K562 (cell line): ENCODE measurements around the gene DLG3. TPM values are rescaled to one million over a fixed set of nuclear protein-coding genes. Genes with fewer than 3 reads are reported as not detected.
"Not testable (repeated sequence)": the region's sequence is repeated elsewhere in the genome, so short reads cannot be mapped to it uniquely, and the experiment has no call there.

Source experiments
- ATAC-seq: fragments of 200-7000 bp; cut with Tn5 transposase; 3 replicates; pipeline ENCODE4 v1.9.1; 2020; ENCODE audit warnings: moderate library complexity
- BruUV-seq: library from RNA; stranded (reverse); fragments of 400-500 nt; replicated peaks from 2 replicates; lab custom pipeline; 2021; lab: Mats Ljungman, UMichigan
- CTCF ChIA-PET: fragments of 300-600 bp; formaldehyde crosslinking; extraction: SDS; loops from one replicate; lab custom pipeline; 2021; ENCODE audit warnings: low intra/inter-chr PET ratio; lab: Yijun Ruan, JAX
- POLR2A ChIA-PET: fragments of 300-600, 350-650 bp; sonication (Branson Sonifier 250); formaldehyde crosslinking; extraction: SDS; loops from one replicate; lab custom pipeline; 2021; ENCODE audit warnings: antibody characterized with exemption, inconsistent platforms; lab: Yijun Ruan, JAX
- DNase-seq, 4 experiments: peaks; one replicate each; pipeline versions ENCODE4 v3.0.0 to v3.0.0-alpha.2; 2011 to 2018; ENCODE audit warnings: low spot score in 3 of 4, mixed read lengths in 3 of 4; ENCODE audit errors: extremely low read depth in 1 of 4
- FAIRE-seq: peaks from 2 replicates; lab custom pipeline; 2011; peaks lifted over from hg19 to GRCh38; lab: Jason Lieb, UNC
- H2AFZ ChIP-seq: 2 replicates; pipeline ENCODE4 v1.6.0; 2011; ENCODE audit warnings: low read depth, low read length, control low read depth, inconsistent platforms
- H3K27ac ChIP-seq: fragments of 200-600 bp; 3 replicates; pipeline ENCODE4 v1.8.0; 2011; ENCODE audit warnings: low read depth, mild to moderate bottlenecking, control low read depth, inconsistent platforms, low read length, moderate library complexity, mixed read lengths; ENCODE audit errors: extremely low read depth
- H3K27me3 ChIP-seq, 2 experiments: fragments of 300-600 bp in 1 of 2; 2 replicates in 1 of 2; 3 replicates in 1 of 2; pipeline versions ENCODE4 v1.6.0 to v1.8.0; 2011; ENCODE audit warnings: inconsistent platforms in 2 of 2, low read length in 2 of 2, mild to moderate bottlenecking in 1 of 2, mixed read lengths in 1 of 2, moderate library complexity in 1 of 2; ENCODE audit not compliant: control insufficient read depth in 2 of 2, insufficient read depth in 2 of 2
- H3K36me3 ChIP-seq: fragments of 300-600 bp; 3 replicates; pipeline ENCODE4 v1.8.0; 2011; ENCODE audit warnings: mild to moderate bottlenecking, low read length, inconsistent platforms; ENCODE audit not compliant: control insufficient read depth, insufficient read depth
- H3K4me1 ChIP-seq, 2 experiments: fragments of 200-600 bp in 1 of 2; replicated peaks in 1 of 2; 2 replicates in 1 of 2; 3 replicates in 1 of 2; pipeline versions ENCODE4 v1.5.1 to v1.8.0; 2011; ENCODE audit warnings: inconsistent platforms in 2 of 2, low read length in 2 of 2, mild to moderate bottlenecking in 1 of 2, mixed read lengths in 1 of 2, moderate library complexity in 1 of 2; ENCODE audit not compliant: control insufficient read depth in 2 of 2, insufficient read depth in 2 of 2
- H3K4me2 ChIP-seq: 2 replicates; pipeline ENCODE4 v1.6.1; 2011; ENCODE audit warnings: low read length, control low read depth, inconsistent platforms, mixed read lengths; ENCODE audit not compliant: insufficient read depth
- H3K4me3 ChIP-seq: fragments of 200-600 bp; sonication (generic), shearing (Covaris generic); 2 replicates; pipeline ENCODE4 v1.5.1; 2016; ENCODE audit warnings: control low read depth, inconsistent platforms
- H3K79me2 ChIP-seq: fragments of 200-600 bp; 3 replicates; pipeline ENCODE4 v1.8.0; 2011; ENCODE audit warnings: low read length, inconsistent platforms; ENCODE audit not compliant: control insufficient read depth, insufficient read depth
- H3K9ac ChIP-seq, 2 experiments: 2 replicates each; pipeline versions ENCODE4 v1.6.0 to v1.6.1; 2011; ENCODE audit warnings: low read depth in 2 of 2, low read length in 2 of 2, control low read depth in 1 of 2, inconsistent platforms in 1 of 2, mild to moderate bottlenecking in 1 of 2, mixed read lengths in 1 of 2; ENCODE audit not compliant: insufficient read depth in 1 of 2
- H3K9me1 ChIP-seq: one replicate; pipeline ENCODE4 v1.6.0; 2011; ENCODE audit warnings: inconsistent platforms, mild to moderate bottlenecking, low read length, moderate library complexity; ENCODE audit not compliant: control insufficient read depth, insufficient read depth
- H3K9me3 ChIP-seq: replicated peaks from 2 replicates; pipeline ENCODE4 v1.5.1; 2011; ENCODE audit warnings: low read depth, low read length, inconsistent platforms; ENCODE audit not compliant: control insufficient read depth, insufficient read depth
- H4K20me1 ChIP-seq: replicated peaks from 2 replicates; pipeline ENCODE4 v1.6.1; 2011; ENCODE audit warnings: low read length, inconsistent platforms, mixed read lengths; ENCODE audit not compliant: control insufficient read depth, insufficient read depth
- ATF7 ChIP-seq: fragments of 450-650 bp; IDR thresholded peaks from 2 replicates; pipeline ENCODE4 v1.7.1; 2014; ENCODE audit warnings: mild to moderate bottlenecking, moderate library complexity
- BHLHE40 ChIP-seq: IDR thresholded peaks from 2 replicates; pipeline ENCODE4 v1.6.1; 2011; ENCODE audit warnings: low read length, improper control_type of control experiment
- CBFA2T2 ChIP-seq: fragments of 450-650 bp; conservative IDR thresholded peaks from 2 replicates; pipeline ENCODE4 v1.6.1; 2017; ENCODE audit warnings: mild to moderate bottlenecking
- FOXJ3 ChIP-seq: sonication (generic); formaldehyde crosslinking; IDR thresholded peaks from 2 replicates; pipeline ENCODE4 v1.4.0; 2020; ENCODE audit warnings: mild to moderate bottlenecking, missing genetic modification reagents
- HDGF ChIP-seq: fragments of 450-650 bp; IDR thresholded peaks from 2 replicates; pipeline ENCODE4 v1.6.1; 2016
- HOXB6 ChIP-seq: fragments of 250-450 bp; sonication (Bioruptor Pico); IDR thresholded peaks from 2 replicates; pipeline ENCODE4 v1.5.1; 2022; ENCODE audit warnings: mild to moderate bottlenecking, borderline replicate concordance
- IRF2 ChIP-seq: sonication (generic); formaldehyde crosslinking; IDR thresholded peaks from 2 replicates; pipeline ENCODE4 v1.8.1; 2022; ENCODE audit warnings: mild to moderate bottlenecking, missing genetic modification reagents
- MEIS2 ChIP-seq: fragments of 450-650 bp; IDR thresholded peaks from 2 replicates; pipeline ENCODE4 v1.6.1; 2014; ENCODE audit warnings: mild to moderate bottlenecking; ENCODE audit not compliant: partially characterized antibody
- RUNX1 ChIP-seq: sonication (generic); IDR thresholded peaks from 2 replicates; pipeline ENCODE4 v1.6.1; 2016; ENCODE audit warnings: antibody characterized with exemption, low read depth
- ZNF695 ChIP-seq: fragments of 450-650 bp; formaldehyde crosslinking; IDR thresholded peaks from 2 replicates; pipeline ENCODE4 v1.4.0; 2020; ENCODE audit warnings: mild to moderate bottlenecking, moderate library complexity
- ZNF778 ChIP-seq: fragments of 450-650 bp; formaldehyde crosslinking; IDR thresholded peaks from 2 replicates; pipeline ENCODE4 v1.4.0; 2020; ENCODE audit warnings: mild to moderate bottlenecking, moderate library complexity
- WGBS: fragments of 100-300 bp; shearing (Covaris generic); methylation state at CpG from one replicate; pipeline ENCODE4 v1.1.6; 2016; ENCODE audit warnings: low coverage, mixed read lengths; ENCODE audit not compliant: insufficient coverage; ENCODE audit errors: missing lambda C conversion rate; 5-methylcytosine and 5-hydroxymethylcytosine counted together
- in situ Hi-C: fragments of 300-500 bp; cut with MboI; formaldehyde crosslinking; loops from 4 replicates; pipeline ENCODE4 v1.15.0; 2018; ENCODE audit warnings: inconsistent platforms, mixed read lengths
- intact Hi-C: fragments of 100-400 bp; cut with micrococcal nuclease; formaldehyde crosslinking; loops from 2 replicates; pipeline ENCODE4 v1.14.2; 2022
- polyA plus RNA-seq, 8 experiments: library from polyadenylated mRNA; depleted of rRNA in 4 of 8; stranded (reverse) in 5 of 8; unstranded in 3 of 8; fragments of >200 nt; fragmentation: Nextera tagmentation in 2 of 8; fragmentation: Illumina TruSeq in 1 of 8; extraction: Ambion mirVana in 2 of 8; extraction: Trizol in 1 of 8; gene quantifications; 2 replicates each; pipeline versions ENCODE4 v1.2.1 to v1.2.3, GENCODE V29; 2011 to 2014; ENCODE audit warnings: inconsistent platforms in 1 of 8, missing spikeins in 1 of 8
- total RNA-seq, 7 experiments: library from RNA; depleted of rRNA in 6 of 7; stranded (reverse); fragments of >200 nt in 6 of 7; fragmentation: Illumina TruSeq in 2 of 7; extraction: Trizol in 2 of 7; gene quantifications; 2 replicates each; pipeline versions ENCODE4 v1.2.1 to v1.2.3, GENCODE V29; 2011 to 2021; ENCODE audit warnings: low replicate concordance in 1 of 7

DLG3 gene
- total and polyA plus RNA-seq, 9 of the 15 experiments (the other 6 are each of a cell fraction or from before 2014, with no cell fraction given): 3.1 to 15.7 (median 8.8) TPM

DNA sequence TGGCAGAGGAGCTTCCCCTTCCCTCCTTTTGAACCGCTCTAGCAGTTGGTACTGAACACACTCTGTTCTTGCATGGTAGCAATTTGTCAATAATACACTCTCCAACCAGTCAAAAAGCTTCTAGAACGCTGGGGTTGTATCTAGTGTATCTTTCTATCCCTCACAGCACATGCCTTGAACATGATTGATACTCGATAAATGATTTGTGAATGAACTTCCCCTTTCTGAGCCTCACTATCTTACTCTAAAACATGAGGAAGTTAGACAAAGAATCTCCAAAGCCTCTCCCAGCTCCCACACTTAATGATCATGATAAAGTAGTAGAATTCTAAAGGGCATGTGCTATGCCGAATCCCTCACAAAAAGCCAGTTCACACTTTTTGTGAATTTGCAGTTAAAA, 64.4 kb downstream of the DLG3 start (continued):
- TF ChIP-seq HOXB6 (CRISPR knock-in tag): no peak
- TF ChIP-seq ZNF778 (CRISPR knock-in tag): no peak
- TF ChIP-seq HDGF: no peak
- no peak for TF ChIP-seq FOXJ3 (CRISPR knock-in tag)
- TF ChIP-seq ATF7: no peak
- TF ChIP-seq BHLHE40: 0 out of 2 replicates have a peak, but pooled peaks have one; percentile 23
- TF ChIP-seq CBFA2T2: no peak
- no peak for TF ChIP-seq ZNF695 (CRISPR knock-in tag)
- peak; percentile 60 for TF ChIP-seq MEIS2
- TF ChIP-seq IRF2 (CRISPR knock-in tag): no peak
- no peak for TF ChIP-seq RUNX1
- TF ChIP-seq, all 486 proteins: peak for 3

- H3K27me3 ChIP-seq, H3K79me2 ChIP-seq, H3K9me1 ChIP-seq, in situ Hi-C loops, H4K20me1 ChIP-seq, H3K4me2 ChIP-seq, BruUV-seq, H3K27ac ChIP-seq, H3K4me1 ChIP-seq, FAIRE-seq, H3K36me3 ChIP-seq, H2AFZ ChIP-seq, CTCF ChIA-PET, DNase-seq, H3K9me3 ChIP-seq, ATAC-seq, H3K9ac ChIP-seq, intact Hi-C loops, POLR2A ChIA-PET, H3K4me3 ChIP-seq: not testable (repeated sequence)
- WGBS: 0% methylated on average over 1 of the region's 4 CpGs
Measured at GRCh38 chrX:70515270-70515669, 70.6 kb downstream of the DLG3 start.

DNA sequence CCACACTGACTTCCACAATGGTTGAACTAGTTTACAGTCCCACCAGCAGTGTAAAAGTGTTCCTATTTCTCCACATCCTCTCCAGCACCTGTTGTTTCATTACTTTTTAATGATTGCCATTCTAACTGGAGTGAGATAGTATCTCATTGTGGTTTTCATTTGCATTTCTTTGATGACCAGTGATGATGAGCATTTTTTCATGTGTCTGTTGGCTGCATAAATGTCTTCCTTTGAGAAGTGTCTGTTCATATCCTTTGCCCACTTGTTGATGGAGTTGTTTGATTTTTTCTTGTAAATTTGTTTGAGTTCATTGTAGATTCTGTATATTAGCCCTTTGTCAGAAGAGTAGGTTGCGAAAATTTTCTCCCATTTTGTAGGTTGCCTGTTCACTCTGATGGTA, 71.1 kb downstream of the DLG3 start:
- in situ Hi-C loops, intact Hi-C loops, H3K9me3 ChIP-seq, H3K79me2 ChIP-seq, H3K4me1 ChIP-seq, H3K4me2 ChIP-seq, H3K36me3 ChIP-seq, H3K27ac ChIP-seq, ATAC-seq, DNase-seq, BruUV-seq, H3K27me3 ChIP-seq, H3K9me1 ChIP-seq, H3K4me3 ChIP-seq, FAIRE-seq, H2AFZ ChIP-seq, CTCF ChIA-PET, H4K20me1 ChIP-seq, H3K9ac ChIP-seq, POLR2A ChIA-PET: not testable (repeated sequence)
- 0% methylated on average over 1 of the region's 1 CpG for WGBS
